Inflammatory macrophage (primary cell): ENCODE data around the gene MRPL41.
A peak's percentile ranks its signal among the peaks of the same experiment; 100 is the strongest.
"Not testable (repeated sequence)": the region's sequence is repeated elsewhere in the genome, so short reads cannot be mapped to it uniquely, and the experiment has no call there.

ENCODE experiments used
- DNase-seq, 2 donors: peaks; one replicate each; pipeline ENCODE4 v3.0.0-alpha.2; 2020 to 2022

The MRPL41 gene

GRCh38 chr9:137586854-137587253, 35.2 kb downstream of the MRPL41 start:
- no peak for DNase-seq

- DNase-seq: no peak
Observed at GRCh38 chr9:137588311-137588710, 36.6 kb downstream of the MRPL41 start.

- DNase-seq: no peak
Observed at GRCh38 chr9:137588891-137589290, 37.2 kb downstream of the MRPL41 start.

GRCh38 chr9:137589441-137590122, 37.9 kb downstream of the MRPL41 start:
- peak in 1 of 2 donors; percentile 8 for DNase-seq

- DNase-seq: no peak
Observed at GRCh38 chr9:137590123-137590468, 38.4 kb downstream of the MRPL41 start.

GRCh38 chr9:137590469-137591383, 39.0 kb downstream of the MRPL41 start, which contains the start of gene ZMYND19:
ZMYND19 (minus strand) TSS chr9:137590512; CDS start chr9:137590263, 249 bp downstream.
- peak; percentile 89 to 94 for DNase-seq

- DNase-seq: peak; percentile 33 to 54
Observed at GRCh38 chr9:137592767-137593166, 41.1 kb downstream of the MRPL41 start.

GRCh38 chr9:137593176-137593575, 41.5 kb downstream of the MRPL41 start:
- no peak for DNase-seq

GRCh38 chr9:137596577-137596976, 44.9 kb downstream of the MRPL41 start:
- DNase-seq: not testable (repeated sequence)

- no peak for DNase-seq
Observed at GRCh38 chr9:137598943-137599342, 47.3 kb downstream of the MRPL41 start.
